GM12878 (cell line): Measurements from ENCODE around the gene SPTBN1. TPM values are rescaled to one million over a fixed set of nuclear protein-coding genes. Genes with fewer than 3 reads are reported as not detected.

Experiments used
- ATAC-seq: fragments of 200-7000 bp; cut with Tn5 transposase; 3 replicates; pipeline ENCODE4 v1.9.1; 2020; ENCODE audit warnings: mild to moderate bottlenecking, moderate library complexity
- BruUV-seq: library from RNA; stranded (reverse); fragments of 400-500 nt; replicated peaks from 2 replicates; lab custom pipeline; 2021; lab: Mats Ljungman, UMichigan
- CTCF ChIA-PET: fragments of 300-600 bp; sonication (Branson Sonifier 250); formaldehyde crosslinking; extraction: SDS; loops from one replicate; lab custom pipeline; 2021; ENCODE audit warnings: inconsistent platforms; lab: Yijun Ruan, JAX
- POLR2A ChIA-PET: fragments of 350-600 bp; formaldehyde crosslinking; extraction: SDS; loops from one replicate; lab custom pipeline; 2021; ENCODE audit warnings: inconsistent platforms; lab: Charles Lee
- RAD21 ChIA-PET: fragments of 300-600 bp; sonication (Branson Sonifier 250); formaldehyde crosslinking; loops from one replicate; lab custom pipeline; 2023; ENCODE audit warnings: antibody characterized with exemption; ENCODE audit not compliant: unreplicated experiment; lab: Charles Lee
- SMC1A ChIA-PET: fragments of 300-600 bp; sonication (Branson Sonifier 250); formaldehyde crosslinking; loops from one replicate; lab custom pipeline; 2023; ENCODE audit not compliant: unreplicated experiment, uncharacterized antibody; lab: Charles Lee
- DNase-seq: peaks from one replicate; pipeline ENCODE4 v3.0.0-alpha.2; 2011; ENCODE audit warnings: low read depth, low spot score
- FAIRE-seq: peaks from 3 replicates; lab custom pipeline; 2011; peaks lifted over from hg19 to GRCh38; lab: Jason Lieb, UNC
- H2AFZ ChIP-seq: 2 replicates; pipeline ENCODE4 v1.6.0; 2011; ENCODE audit warnings: low read depth, low read length, control low read depth; ENCODE audit not compliant: control insufficient read depth
- H3K27ac ChIP-seq: 2 replicates; pipeline ENCODE4 v1.5.1; 2011; ENCODE audit warnings: control low read depth; ENCODE audit not compliant: control insufficient read depth, insufficient read depth
- H3K27me3 ChIP-seq, 2 experiments: replicated peaks in 1 of 2; 2 replicates each; pipeline versions ENCODE4 v1.6.0 to v1.6.1; 2011; ENCODE audit warnings: low read length in 1 of 2; ENCODE audit not compliant: control insufficient read depth in 2 of 2, insufficient read depth in 2 of 2
- H3K36me3 ChIP-seq, 2 experiments: 2 replicates each; pipeline ENCODE4 v1.5.1; 2011; ENCODE audit warnings: low read length in 1 of 2; ENCODE audit not compliant: control insufficient read depth in 2 of 2, insufficient read depth in 2 of 2
- H3K4me1 ChIP-seq: 2 replicates; pipeline ENCODE4 v1.6.1; 2011; ENCODE audit warnings: mild to moderate bottlenecking, low read length, moderate library complexity, mixed read lengths; ENCODE audit not compliant: control insufficient read depth, insufficient read depth
- H3K4me2 ChIP-seq: 2 replicates; pipeline ENCODE4 v1.6.0; 2011; ENCODE audit warnings: control low read depth; ENCODE audit not compliant: control insufficient read depth, insufficient read depth
- H3K4me3 ChIP-seq: fragments of 200-600 bp; sonication (generic); 2 replicates; pipeline ENCODE4 v1.5.1; 2016
- H3K79me2 ChIP-seq: 2 replicates; pipeline ENCODE4 v1.6.0; 2011; ENCODE audit warnings: low read length; ENCODE audit not compliant: control insufficient read depth, insufficient read depth
- H3K9ac ChIP-seq: 2 replicates; pipeline ENCODE4 v1.8.0; 2011; ENCODE audit warnings: low read length, control low read depth, mixed read lengths; ENCODE audit not compliant: control insufficient read depth, insufficient read depth
- H3K9me3 ChIP-seq: replicated peaks from 3 replicates; pipeline ENCODE4 v1.5.1; 2011; ENCODE audit warnings: mild to moderate bottlenecking, low read length; ENCODE audit not compliant: control insufficient read depth, insufficient read depth
- H4K20me1 ChIP-seq: 2 replicates; pipeline ENCODE4 v1.6.0; 2011; ENCODE audit not compliant: control insufficient read depth, insufficient read depth
- ASH2L ChIP-seq: fragments of 300-600, 200-600 bp; sonication (generic); IDR thresholded peaks from 2 replicates; pipeline ENCODE4 v1.6.1; 2017; ENCODE audit warnings: low read depth, mild to moderate bottlenecking, borderline replicate concordance
- ELK1 ChIP-seq: IDR thresholded peaks from 2 replicates; pipeline ENCODE4 v1.6.1; 2012; ENCODE audit warnings: low read depth, low read length, improper control_type of control experiment
- GATAD2B ChIP-seq: fragments of 450-650 bp; conservative IDR thresholded peaks from 2 replicates; pipeline ENCODE4 v1.6.1; 2017; ENCODE audit warnings: low read depth, mild to moderate bottlenecking, moderate library complexity
- PAX5 ChIP-seq: IDR thresholded peaks from 2 replicates; pipeline ENCODE4 v1.6.1; 2011; ENCODE audit warnings: low read depth, low read length, borderline replicate concordance
- PRDM15 ChIP-seq: fragments of 450-650 bp; formaldehyde crosslinking; IDR thresholded peaks from 2 replicates; pipeline ENCODE4 v1.4.0; 2020; ENCODE audit warnings: mild to moderate bottlenecking, moderate library complexity
- RAD51 ChIP-seq: fragments of 450-650 bp; IDR thresholded peaks from 2 replicates; pipeline ENCODE4 v1.6.1; 2016; ENCODE audit warnings: moderate library complexity, mild to moderate bottlenecking, inconsistent platforms
- SMARCA5 ChIP-seq: fragments of 450-650 bp; IDR thresholded peaks from 2 replicates; pipeline ENCODE4 v1.6.1; 2017; ENCODE audit warnings: mild to moderate bottlenecking
- SMC3 ChIP-seq: IDR thresholded peaks from 2 replicates; pipeline ENCODE4 v1.6.1; 2011; ENCODE audit warnings: low read length, improper control_type of control experiment, borderline replicate concordance
- ZZZ3 ChIP-seq: IDR thresholded peaks from 2 replicates; pipeline ENCODE4 v1.6.1; 2011; ENCODE audit warnings: low read depth; ENCODE audit not compliant: control insufficient read depth, insufficient read length
- WGBS: methylation state at CpG from one replicate; pipeline ENCODE4 v1.1.6; 2016; ENCODE audit warnings: low lambda C conversion rate; ENCODE audit not compliant: insufficient replicate concordance, insufficient coverage; ENCODE audit errors: missing lambda C conversion rate; 5-methylcytosine and 5-hydroxymethylcytosine counted together
- in situ Hi-C: fragments of 300-500 bp; cut with MboI; formaldehyde crosslinking; loops from 9 replicates; pipeline ENCODE4 v1.14.3; 2018; ENCODE audit warnings: mixed read lengths
- intact Hi-C: fragments of 100-400 bp; cut with micrococcal nuclease; formaldehyde crosslinking; loops from one replicate; pipeline ENCODE4 v1.14.2; 2022; ENCODE audit not compliant: unreplicated experiment
- polyA plus RNA-seq, 11 experiments: library from polyadenylated mRNA; depleted of rRNA in 4 of 11; unstranded in 6 of 11; stranded (reverse) in 5 of 11; fragments of >200 nt; fragmentation: Nextera tagmentation in 4 of 11; fragmentation: Illumina TruSeq in 1 of 11; extraction: Ambion mirVana in 4 of 11; extraction: Trizol in 1 of 11; gene quantifications; 1 replicate in 1 of 11; 2 replicates in 10 of 11; pipeline versions ENCODE4 v1.2.1 to v1.2.3, GENCODE V29; 2011 to 2016; ENCODE audit warnings: inconsistent platforms in 2 of 11, missing spikeins in 2 of 11, low read depth in 1 of 11
- total RNA-seq, 4 experiments: library from RNA; depleted of rRNA in 3 of 4; stranded (reverse); fragments of >200 nt in 3 of 4; fragmentation: Illumina TruSeq in 1 of 4; extraction: Trizol in 1 of 4; gene quantifications; 2 replicates each; pipeline versions ENCODE4 v1.2.1 to v1.2.3, GENCODE V29; 2013 to 2021
- TF ChIP-seq, protein P1 (sequence below): fragments of 450-650 bp; IDR thresholded peaks from 2 replicates; pipeline ENCODE4 v1.6.1; 2018; ENCODE audit warnings: borderline replicate concordance, mild to moderate bottlenecking; ENCODE audit not compliant: partially characterized antibody

SPTBN1 gene
- total and polyA plus RNA-seq, 10 of the 15 experiments (the other 5 are each of a cell fraction or from before 2014, with no cell fraction given): 20.6 to 154 (median 76.7) TPM

DNA sequence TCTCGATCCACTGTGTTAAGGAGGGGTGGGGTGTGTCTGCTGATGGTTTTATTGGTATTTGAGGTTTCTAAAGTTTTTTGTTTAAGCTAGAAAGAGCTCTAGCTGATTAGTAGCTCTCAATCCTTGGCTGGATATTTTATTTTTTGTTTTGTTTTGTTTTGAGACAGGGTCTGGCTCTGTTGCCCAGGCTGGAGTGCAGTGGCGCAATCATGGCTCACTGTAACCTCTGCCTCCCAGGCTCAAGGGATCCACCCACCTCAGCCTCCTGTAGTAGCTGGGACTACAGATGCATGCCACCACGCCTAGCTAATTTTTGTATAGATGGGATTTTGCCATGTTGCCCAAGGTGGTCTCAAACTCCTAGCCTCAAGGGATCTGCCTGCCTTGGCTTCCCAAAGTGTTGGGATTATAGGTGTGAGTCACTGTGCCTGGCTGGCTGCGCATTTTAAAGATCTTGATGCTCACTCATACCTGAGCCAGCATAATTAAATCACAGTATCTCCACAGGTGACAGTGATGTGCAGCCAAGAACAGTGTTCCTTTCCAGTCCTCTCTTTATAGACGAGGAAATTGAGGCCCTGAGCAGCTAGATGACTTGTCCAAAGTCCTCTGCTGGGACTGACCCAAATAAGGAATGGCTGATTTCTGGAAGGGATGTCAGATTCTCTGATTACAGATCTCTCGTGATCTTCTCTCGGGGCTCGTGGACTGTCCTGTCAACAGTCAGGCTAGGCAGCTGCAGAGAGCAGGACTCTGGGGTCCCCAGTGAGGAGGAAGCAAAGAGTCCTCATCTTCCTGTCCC lies 44.5 kb downstream of the SPTBN1 start:
- Histone ChIP-seq H4K20me1 (no peaks in the 10 kb centered on the region), H3K4me1 (no peaks in the 10 kb centered on the region), H3K27me3 (peaks cover 0 to 3% of the 10 kb centered on the region in 2 experiments; a peak in 3 of 4 replicates), H2AFZ (no peak overlapping the region), H3K36me3 (no peaks in the 10 kb centered on the region), H3K9me3 (no peaks in the 10 kb centered on the region), H3K9ac (no peak overlapping the region), H3K4me2 (no peak overlapping the region)
- DNase-seq: no peak
- FAIRE-seq: no peak
- no peak for ATAC-seq
- 35% methylated on average over 8 of the region's 8 CpGs for WGBS
- CTCF ChIA-PET: interaction anchor here (1.1 to 4.2 kb wide), 9 partner anchors 12 to 393 kb away, joined by 3 to 36 read pairs (median 5); no protein-coding TSS in a partner anchor
- TF ChIP-seq PRDM15 (CRISPR knock-in tag): no peak
- TF ChIP-seq, protein P1, sequence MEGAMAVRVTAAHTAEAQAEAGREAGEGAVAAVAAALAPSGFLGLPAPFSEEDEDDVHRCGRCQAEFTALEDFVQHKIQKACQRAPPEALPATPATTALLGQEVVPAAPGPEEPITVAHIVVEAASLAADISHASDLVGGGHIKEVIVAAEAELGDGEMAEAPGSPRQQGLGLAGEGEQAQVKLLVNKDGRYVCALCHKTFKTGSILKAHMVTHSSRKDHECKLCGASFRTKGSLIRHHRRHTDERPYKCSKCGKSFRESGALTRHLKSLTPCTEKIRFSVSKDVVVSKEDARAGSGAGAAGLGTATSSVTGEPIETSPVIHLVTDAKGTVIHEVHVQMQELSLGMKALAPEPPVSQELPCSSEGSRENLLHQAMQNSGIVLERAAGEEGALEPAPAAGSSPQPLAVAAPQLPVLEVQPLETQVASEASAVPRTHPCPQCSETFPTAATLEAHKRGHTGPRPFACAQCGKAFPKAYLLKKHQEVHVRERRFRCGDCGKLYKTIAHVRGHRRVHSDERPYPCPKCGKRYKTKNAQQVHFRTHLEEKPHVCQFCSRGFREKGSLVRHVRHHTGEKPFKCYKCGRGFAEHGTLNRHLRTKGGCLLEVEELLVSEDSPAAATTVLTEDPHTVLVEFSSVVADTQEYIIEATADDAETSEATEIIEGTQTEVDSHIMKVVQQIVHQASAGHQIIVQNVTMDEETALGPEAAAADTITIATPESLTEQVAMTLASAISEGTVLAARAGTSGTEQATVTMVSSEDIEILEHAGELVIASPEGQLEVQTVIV: no peak
- no peak for TF ChIP-seq SMARCA5
- no peak for TF ChIP-seq SMC3
- TF ChIP-seq ASH2L: no peak
- TF ChIP-seq PAX5: no peak
- no peak for TF ChIP-seq RAD51
- no peak for TF ChIP-seq ELK1
- no peak for TF ChIP-seq GATAD2B
- no peak for TF ChIP-seq ZZZ3
- TF ChIP-seq, all 136 proteins: peak for 0
- Histone ChIP-seq H3K79me2 (no peaks in the 10 kb centered on the region), H3K4me3 (no peak overlapping the region), H3K27ac (no peak overlapping the region)
- no TSS peak for BruUV-seq
- ChIA-PET RAD21 (interaction anchor here (1.0 to 4.1 kb wide), 3 partner anchors 16 to 393 kb away, joined by 3 to 17 read pairs (median 3); no protein-coding TSS in a partner anchor), SMC1A (interaction anchor here (0.9 to 4.2 kb wide), 5 partner anchors 8 to 393 kb away, joined by 4 to 22 read pairs (median 7); no protein-coding TSS in a partner anchor), POLR2A (no interaction called here)
- intact Hi-C loops: loop anchor here (5.0 kb wide), 1 partner anchor 448 kb away; no protein-coding TSS in a partner anchor
- in situ Hi-C loops: no loop called here
